Inferior parietal cortex (tissue), 1 donor: ENCODE results near the gene SCN8A.
A peak's percentile ranks its signal among the peaks of the same experiment; 100 is the strongest.
"Not testable (repeated sequence)": the region's sequence is repeated elsewhere in the genome, so short reads cannot be mapped to it uniquely, and the experiment has no call there.

ENCODE experiments used
- DNase-seq: peaks from one replicate; pipeline ENCODE4 v3.0.0-alpha.2; 2016; ENCODE audit errors: extremely low spot score

Gene SCN8A

DNA sequence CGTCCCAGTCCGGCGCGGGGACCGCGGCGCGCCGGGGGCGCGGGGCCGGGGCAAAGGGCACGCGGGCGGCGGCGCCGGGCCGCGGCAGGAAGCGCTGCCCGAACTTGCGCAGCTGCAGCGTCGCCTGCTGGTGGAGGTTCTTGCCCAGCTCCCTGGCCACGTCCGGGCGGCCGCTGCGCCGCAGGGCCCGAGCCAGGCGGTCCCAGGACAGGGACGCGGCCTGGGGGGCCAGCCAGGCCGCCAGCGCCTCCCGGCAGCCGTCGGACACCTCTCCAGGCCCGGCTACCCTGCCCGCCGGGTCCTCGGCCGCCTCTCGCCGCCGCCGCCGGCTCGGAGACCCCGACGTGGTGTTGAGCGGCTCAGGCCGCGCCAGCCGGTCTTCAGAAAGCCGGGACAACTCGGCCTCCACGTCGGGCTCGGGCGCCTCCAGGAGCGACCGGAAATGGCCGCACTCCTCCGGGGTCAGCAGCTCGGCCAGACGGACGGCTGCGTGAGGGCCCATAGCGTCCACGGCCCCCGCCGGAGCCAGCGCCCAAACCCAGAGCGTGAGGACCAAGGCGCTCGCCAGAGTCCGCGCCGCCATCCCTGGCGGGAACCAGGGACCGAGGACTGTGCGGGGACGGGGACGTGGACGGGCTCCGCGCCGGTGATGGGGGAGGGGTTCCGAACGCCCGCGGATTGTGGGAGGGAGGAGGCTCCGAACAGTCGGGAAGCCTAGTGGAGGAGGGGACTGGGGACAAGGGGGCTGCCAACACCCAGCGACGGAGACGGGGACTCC is 223.5 kb downstream of the SCN8A start:
- DNase-seq = no peak

DNA sequence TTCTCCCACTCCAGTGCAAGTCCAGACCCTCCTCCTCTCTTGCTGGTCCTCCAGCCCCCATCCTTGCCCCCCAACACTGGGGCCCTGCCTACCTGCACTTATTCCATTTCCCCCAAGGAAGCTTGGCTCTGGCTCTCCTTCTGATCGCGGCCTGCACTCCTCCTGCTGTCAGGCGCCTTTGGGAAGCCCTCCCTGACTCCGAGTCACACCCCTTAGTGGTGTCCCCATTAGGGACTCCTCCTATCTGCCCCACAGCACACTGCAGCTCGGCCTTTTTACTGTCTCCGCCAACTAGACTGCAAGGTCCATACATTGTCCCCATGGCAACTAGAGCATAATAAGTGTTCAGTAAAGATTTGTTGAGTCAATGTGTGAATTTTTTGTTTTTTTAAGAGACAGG is 224.5 kb downstream of the SCN8A start:
- DNase-seq = no peak

GRCh38 chr12:51817027-51817953 is 226.3 kb downstream of the SCN8A start:
- DNase-seq = no peak

- DNase-seq = no peak
These were observed 227.1 kb downstream of the SCN8A start for GRCh38 chr12:51818086-51818485.

DNA sequence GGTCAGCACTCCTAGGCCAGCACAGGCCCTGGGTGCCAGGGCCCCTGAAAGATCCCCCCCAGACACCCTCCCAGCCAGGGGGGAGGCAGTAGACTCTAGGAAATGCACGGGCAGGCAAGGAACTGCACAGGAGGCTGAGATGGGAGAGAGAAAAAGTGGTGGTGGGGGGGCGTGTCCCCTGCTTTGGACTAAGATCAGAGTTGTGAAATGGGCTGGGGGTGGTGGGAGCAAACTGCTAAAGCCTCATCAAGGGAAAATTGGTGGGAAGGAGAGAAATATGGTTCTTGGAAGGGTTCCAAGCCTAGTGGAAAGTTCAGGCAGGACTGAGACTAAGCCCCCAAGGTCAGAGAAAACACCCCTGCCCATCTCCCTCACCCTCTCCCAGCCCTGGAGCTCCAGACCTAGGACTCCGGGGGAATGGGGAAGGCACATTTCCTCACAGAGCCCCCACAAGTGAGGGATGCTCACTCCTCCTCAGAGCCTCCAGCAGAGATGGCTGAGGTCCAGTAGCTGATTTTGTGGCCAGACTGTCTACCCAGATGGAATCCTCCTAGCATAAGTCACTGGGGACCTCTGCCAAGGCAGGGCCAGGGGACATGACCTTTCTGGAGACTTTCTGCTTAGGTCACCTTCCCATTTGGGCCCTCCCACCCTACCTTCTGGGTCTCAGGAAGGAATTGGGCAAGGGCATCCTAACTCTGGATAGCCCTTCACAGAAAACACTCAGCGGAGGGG is 227.7 kb downstream of the SCN8A start:
- no peak for DNase-seq

GRCh38 chr12:51819736-51820525 is 228.9 kb downstream of the SCN8A start:
- DNase-seq = no peak

- DNase-seq = no peak
These were observed 229.8 kb downstream of the SCN8A start for GRCh38 chr12:51820526-51821439.

GRCh38 chr12:51821440-51822260 is 230.6 kb downstream of the SCN8A start:
- no peak for DNase-seq

DNA sequence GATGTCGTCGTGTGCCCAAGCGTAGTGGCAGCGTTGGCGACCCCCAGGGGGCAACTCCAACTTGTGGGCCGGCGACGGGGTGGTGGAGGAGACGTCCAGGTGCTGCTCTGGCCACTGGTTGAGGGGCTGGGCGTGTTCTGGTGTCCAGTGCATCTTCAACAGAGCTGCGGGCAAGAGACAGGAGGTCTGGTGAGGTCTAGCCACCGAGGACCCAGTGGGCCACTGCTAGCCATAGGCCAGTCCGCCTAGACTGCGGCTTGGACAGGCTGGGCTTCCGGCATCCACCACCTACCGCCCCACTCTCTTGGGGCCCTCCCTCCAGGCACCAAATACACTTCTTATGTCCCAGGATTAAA is 231.2 kb downstream of the SCN8A start:
- DNase-seq = no peak

DNA sequence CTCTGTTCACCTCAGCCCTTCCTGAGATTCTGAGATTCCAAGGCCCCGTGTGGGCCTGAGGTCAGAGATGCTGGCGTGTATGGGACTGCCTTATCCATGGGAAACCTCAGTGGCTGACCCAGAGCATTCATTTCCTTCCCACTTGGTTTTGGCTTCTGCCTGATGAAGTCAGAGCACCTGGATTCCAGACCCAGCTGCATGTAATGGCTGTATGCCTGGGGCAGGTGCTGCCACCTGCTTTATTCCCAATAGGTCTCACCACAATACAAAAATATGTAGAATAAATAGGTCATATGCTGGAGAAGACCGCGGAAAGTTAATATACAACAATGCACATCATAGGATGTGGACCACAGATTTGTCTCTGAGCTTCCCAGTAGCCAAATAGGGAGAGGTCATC is 231.9 kb downstream of the SCN8A start:
- DNase-seq = no peak

- peak; percentile 87 for DNase-seq
These were observed 233.0 kb downstream of the SCN8A start for GRCh38 chr12:51823875-51824565.

- DNase-seq = no peak
These were observed 234.2 kb downstream of the SCN8A start for GRCh38 chr12:51825216-51825615.

DNA sequence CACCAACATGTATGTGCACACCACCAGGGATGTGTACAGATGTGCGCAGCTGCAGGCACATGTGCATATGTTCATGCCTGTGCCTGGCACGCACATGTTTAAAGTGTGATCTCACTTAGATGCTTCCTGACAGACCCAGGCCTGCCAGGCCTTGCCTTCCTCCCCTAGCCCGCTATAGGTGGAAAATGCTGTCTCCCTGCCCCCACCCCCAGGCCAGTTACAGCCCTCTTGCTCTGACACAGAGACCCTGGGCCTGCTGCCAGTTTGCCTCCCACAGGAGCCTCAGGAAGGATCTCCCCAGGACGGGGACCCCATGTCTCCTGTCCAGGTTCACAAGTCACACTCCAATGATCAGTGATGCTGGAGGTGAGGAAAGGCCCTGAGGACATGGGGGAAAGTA is 235.8 kb downstream of the SCN8A start:
- no peak for DNase-seq

- no peak for DNase-seq
These were observed 237.1 kb downstream of the SCN8A start for GRCh38 chr12:51827925-51828818.

DNA sequence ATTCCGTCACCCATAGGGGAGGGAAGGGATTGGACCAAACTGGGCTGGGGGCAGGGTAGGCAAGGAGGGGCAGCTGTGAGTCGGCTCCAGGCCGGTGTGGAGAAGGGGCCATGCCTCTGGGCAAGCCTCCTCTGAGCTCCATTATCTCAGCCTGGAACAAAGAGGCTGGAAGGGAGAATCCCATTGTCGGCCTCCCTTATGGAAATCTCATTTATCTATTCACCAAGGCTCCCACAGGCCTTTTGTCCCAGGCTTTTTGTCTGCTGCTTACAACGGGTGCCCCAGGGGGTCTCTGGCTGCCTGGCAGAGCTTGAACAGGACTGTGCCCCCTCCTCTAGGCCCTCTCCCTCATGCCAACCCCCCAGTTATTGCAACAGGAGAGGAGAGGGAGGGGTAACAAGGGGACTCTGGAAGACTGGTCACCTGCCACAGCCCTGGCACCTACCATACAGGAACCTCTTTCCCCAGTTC is 238.0 kb downstream of the SCN8A start:
- no peak for DNase-seq

DNA sequence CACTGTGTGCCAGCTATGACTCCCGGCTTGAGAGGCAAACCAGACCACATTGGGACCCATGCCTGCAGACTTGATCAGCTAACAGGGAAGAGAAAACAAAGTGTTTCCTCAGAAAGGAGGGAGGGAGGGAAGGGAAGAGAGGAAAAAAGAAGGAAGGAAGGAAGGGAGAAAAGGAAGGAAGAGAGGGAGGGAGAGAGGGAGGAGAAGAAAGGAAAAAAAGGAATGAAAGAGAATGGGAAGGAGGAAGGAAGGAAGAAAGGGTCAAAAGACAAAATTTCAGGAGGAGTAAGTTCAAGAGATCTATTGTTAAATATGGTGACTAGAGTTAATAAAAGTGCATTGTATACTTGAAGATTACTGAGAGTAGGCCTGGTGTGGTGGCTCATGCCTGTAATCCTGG is 238.6 kb downstream of the SCN8A start:
- no peak for DNase-seq

GRCh38 chr12:51831817-51832216 is 240.8 kb downstream of the SCN8A start:
- DNase-seq = not testable (repeated sequence)
